K562 (cell line): Measurements from ENCODE around the gene DTNBP1. TPM values are rescaled to one million over a fixed set of nuclear protein-coding genes. Genes with fewer than 3 reads are reported as not detected.
A peak's percentile ranks its signal among the peaks of the same experiment; 100 is the strongest.

Source experiments
- GABPB1 ChIP-seq: sonication (generic); formaldehyde crosslinking; IDR thresholded peaks from 2 replicates; pipeline ENCODE4 v1.8.0; 2022; ENCODE audit warnings: mild to moderate bottlenecking, missing genetic modification reagents
- MAFG ChIP-seq: fragments of 450-650 bp; conservative IDR thresholded peaks from 2 replicates; pipeline ENCODE4 v1.6.1; 2016; ENCODE audit warnings: missing genetic modification characterization, missing compliant biosample characterization
- MYC ChIP-seq, 2 experiments: fragments of 250-450 bp in 1 of 2; sonication (Bioruptor Pico) in 1 of 2; IDR thresholded peaks; 2 replicates each; pipeline versions ENCODE4 v1.5.1 to v1.6.1; 2012 to 2021; ENCODE audit warnings: low read depth in 2 of 2, borderline replicate concordance in 1 of 2, improper control_type of control experiment in 1 of 2, low read length in 1 of 2, mild to moderate bottlenecking in 1 of 2, moderate library complexity in 1 of 2
- POLR2H ChIP-seq: IDR thresholded peaks from 2 replicates; pipeline ENCODE4 v1.6.1; 2016; ENCODE audit warnings: missing genetic modification characterization, low read depth, mild to moderate bottlenecking, control low read depth, missing compliant biosample characterization, moderate library complexity
- SAFB2 ChIP-seq: fragments of 200-400 bp; formaldehyde crosslinking; IDR thresholded peaks from 2 replicates; pipeline ENCODE4 v1.6.1; 2018; ENCODE audit warnings: borderline replicate concordance, low read length, low read depth, moderate library complexity; ENCODE audit not compliant: severe bottlenecking
- ZKSCAN1 ChIP-seq: fragments of 150-350 bp; IDR thresholded peaks from 2 replicates; pipeline ENCODE4 v1.6.1; 2016; ENCODE audit warnings: low read depth, low read length
- ZNF717 ChIP-seq: fragments of 250-450 bp; sonication (Bioruptor Pico); IDR thresholded peaks from 2 replicates; pipeline ENCODE4 v1.5.0; 2021
- polyA plus RNA-seq, 8 experiments: library from polyadenylated mRNA; depleted of rRNA in 4 of 8; stranded (reverse) in 5 of 8; unstranded in 3 of 8; fragments of >200 nt; fragmentation: Nextera tagmentation in 2 of 8; fragmentation: Illumina TruSeq in 1 of 8; extraction: Ambion mirVana in 2 of 8; extraction: Trizol in 1 of 8; gene quantifications; 2 replicates each; pipeline versions ENCODE4 v1.2.1 to v1.2.3, GENCODE V29; 2011 to 2014; ENCODE audit warnings: inconsistent platforms in 1 of 8, missing spikeins in 1 of 8
- total RNA-seq, 7 experiments: library from RNA; depleted of rRNA in 6 of 7; stranded (reverse); fragments of >200 nt in 6 of 7; fragmentation: Illumina TruSeq in 2 of 7; extraction: Trizol in 2 of 7; gene quantifications; 2 replicates each; pipeline versions ENCODE4 v1.2.1 to v1.2.3, GENCODE V29; 2011 to 2021; ENCODE audit warnings: low replicate concordance in 1 of 7
- TF ChIP-seq, protein P1 (sequence below): fragments of 450-650 bp; formaldehyde crosslinking; IDR thresholded peaks from 2 replicates; pipeline ENCODE4 v1.4.0; 2022; ENCODE audit warnings: mild to moderate bottlenecking, moderate library complexity
- TF ChIP-seq, protein P2 (sequence below): fragments of 250-450 bp; sonication (Bioruptor Pico); IDR thresholded peaks from 2 replicates; pipeline ENCODE4 v1.4.0; 2020; ENCODE audit warnings: borderline replicate concordance
- TF ChIP-seq, protein P3 (sequence below): fragments of 250-450 bp; sonication (Bioruptor Pico); IDR thresholded peaks from 2 replicates; pipeline ENCODE4 v1.5.0; 2021; ENCODE audit warnings: mild to moderate bottlenecking, borderline replicate concordance

Gene DTNBP1
- total and polyA plus RNA-seq, 9 of the 15 experiments (the other 6 are each of a cell fraction or from before 2014, with no cell fraction given), result 16.7 to 54.5 (median 21.4) TPM

DNA sequence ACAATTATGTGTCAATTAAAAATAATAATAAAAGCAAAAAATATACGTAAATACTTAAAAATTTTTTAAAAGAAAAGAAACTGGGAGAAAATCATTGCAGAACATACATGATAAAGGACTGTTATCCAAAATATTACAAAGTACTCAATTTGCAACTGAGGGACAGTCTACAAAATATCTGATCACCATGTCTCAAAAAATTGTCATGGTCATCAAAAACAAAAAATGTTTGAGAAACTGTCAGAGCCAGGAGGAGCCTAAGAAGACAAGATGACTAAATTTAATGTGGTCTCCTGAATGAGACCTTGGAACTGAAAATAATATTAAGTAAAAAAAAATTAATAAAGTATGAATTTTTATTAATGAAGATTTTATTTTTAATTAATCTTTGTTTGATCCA is 43.5 kb downstream of the DTNBP1 start (continued):
- no peak for TF ChIP-seq SAFB2
- TF ChIP-seq, protein P1, sequence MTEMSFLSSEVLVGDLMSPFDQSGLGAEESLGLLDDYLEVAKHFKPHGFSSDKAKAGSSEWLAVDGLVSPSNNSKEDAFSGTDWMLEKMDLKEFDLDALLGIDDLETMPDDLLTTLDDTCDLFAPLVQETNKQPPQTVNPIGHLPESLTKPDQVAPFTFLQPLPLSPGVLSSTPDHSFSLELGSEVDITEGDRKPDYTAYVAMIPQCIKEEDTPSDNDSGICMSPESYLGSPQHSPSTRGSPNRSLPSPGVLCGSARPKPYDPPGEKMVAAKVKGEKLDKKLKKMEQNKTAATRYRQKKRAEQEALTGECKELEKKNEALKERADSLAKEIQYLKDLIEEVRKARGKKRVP (CRISPR knock-in tag), result no peak
- TF ChIP-seq, protein P2, sequence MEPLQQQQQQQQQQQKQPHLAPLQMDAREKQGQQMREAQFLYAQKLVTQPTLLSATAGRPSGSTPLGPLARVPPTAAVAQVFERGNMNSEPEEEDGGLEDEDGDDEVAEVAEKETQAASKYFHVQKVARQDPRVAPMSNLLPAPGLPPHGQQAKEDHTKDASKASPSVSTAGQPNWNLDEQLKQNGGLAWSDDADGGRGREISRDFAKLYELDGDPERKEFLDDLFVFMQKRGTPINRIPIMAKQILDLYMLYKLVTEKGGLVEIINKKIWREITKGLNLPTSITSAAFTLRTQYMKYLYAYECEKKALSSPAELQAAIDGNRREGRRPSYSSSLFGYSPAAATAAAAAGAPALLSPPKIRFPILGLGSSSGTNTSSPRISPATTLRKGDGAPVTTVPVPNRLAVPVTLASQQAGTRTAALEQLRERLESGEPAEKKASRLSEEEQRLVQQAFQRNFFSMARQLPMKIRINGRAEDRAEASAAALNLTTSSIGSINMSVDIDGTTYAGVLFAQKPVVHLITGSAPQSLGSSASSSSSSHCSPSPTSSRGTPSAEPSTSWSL (CRISPR knock-in tag), result no peak
- peak; percentile 52 for TF ChIP-seq MAFG
- no peak for TF ChIP-seq GABPB1
- no peak for TF ChIP-seq MYC (IDR thresholded peaks at IDR 0.05; ENCODE audit: low read depth, low read length)
- TF ChIP-seq MYC (CRISPR knock-in tag; IDR thresholded peaks at IDR 0.05; ENCODE audit: borderline replicate concordance, low read depth), result no peak
- TF ChIP-seq, protein P3, sequence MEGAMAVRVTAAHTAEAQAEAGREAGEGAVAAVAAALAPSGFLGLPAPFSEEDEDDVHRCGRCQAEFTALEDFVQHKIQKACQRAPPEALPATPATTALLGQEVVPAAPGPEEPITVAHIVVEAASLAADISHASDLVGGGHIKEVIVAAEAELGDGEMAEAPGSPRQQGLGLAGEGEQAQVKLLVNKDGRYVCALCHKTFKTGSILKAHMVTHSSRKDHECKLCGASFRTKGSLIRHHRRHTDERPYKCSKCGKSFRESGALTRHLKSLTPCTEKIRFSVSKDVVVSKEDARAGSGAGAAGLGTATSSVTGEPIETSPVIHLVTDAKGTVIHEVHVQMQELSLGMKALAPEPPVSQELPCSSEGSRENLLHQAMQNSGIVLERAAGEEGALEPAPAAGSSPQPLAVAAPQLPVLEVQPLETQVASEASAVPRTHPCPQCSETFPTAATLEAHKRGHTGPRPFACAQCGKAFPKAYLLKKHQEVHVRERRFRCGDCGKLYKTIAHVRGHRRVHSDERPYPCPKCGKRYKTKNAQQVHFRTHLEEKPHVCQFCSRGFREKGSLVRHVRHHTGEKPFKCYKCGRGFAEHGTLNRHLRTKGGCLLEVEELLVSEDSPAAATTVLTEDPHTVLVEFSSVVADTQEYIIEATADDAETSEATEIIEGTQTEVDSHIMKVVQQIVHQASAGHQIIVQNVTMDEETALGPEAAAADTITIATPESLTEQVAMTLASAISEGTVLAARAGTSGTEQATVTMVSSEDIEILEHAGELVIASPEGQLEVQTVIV (CRISPR knock-in tag), result no peak
- TF ChIP-seq POLR2H, result 0 out of 2 replicates have a peak, but pooled peaks have one; percentile 32
- no peak for TF ChIP-seq ZNF717
- TF ChIP-seq ZKSCAN1, result no peak
